ENCODE data around the gene KLHL29.

Gene KLHL29

DNA sequence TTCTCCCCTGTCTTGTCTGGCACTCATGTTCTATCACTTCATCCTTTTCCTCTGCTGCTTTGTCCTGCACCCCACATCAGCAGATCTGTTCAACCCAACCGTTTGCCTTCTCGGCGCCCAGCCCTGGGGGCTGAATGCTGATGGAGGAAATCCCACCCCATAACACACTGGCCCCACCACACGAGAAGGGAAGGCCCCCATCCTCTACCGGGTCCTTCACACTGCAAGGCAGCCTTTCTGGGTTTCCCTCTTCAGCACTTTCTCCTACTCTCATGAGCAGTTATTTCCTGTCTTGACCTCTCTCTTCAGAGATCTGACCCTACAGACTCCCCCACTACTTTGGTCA, 314.6 kb downstream of the KLHL29 start:
- no peak overlapping the region for H3K27ac ChIP-seq (ENCODE audit: low read depth, low read length)
- no peaks in the 10 kb centered on the region for H3K27me3 ChIP-seq (ENCODE audit: control insufficient read depth, insufficient read depth, low read length)
- no peak overlapping the region for H3K4me3 ChIP-seq (ENCODE audit: low read length)
- no peaks in the 10 kb centered on the region for H3K4me1 ChIP-seq (ENCODE audit: control insufficient read depth, insufficient read depth, low read length)
- no peak overlapping the region for H3K9ac ChIP-seq (ENCODE audit: low read length)
- peaks cover 3% of the 10 kb centered on the region for H3K36me3 ChIP-seq (ENCODE audit: control insufficient read depth, insufficient read depth, low read length)

GRCh38 chr2:23700627-23701026, 315.6 kb downstream of the KLHL29 start:
- Histone ChIP-seq H3K27ac (ENCODE audit: low read depth, low read length) (no peak overlapping the region), H3K27me3 (ENCODE audit: control insufficient read depth, insufficient read depth, low read length) (no peaks in the 10 kb centered on the region), H3K4me1 (ENCODE audit: control insufficient read depth, insufficient read depth, low read length) (no peaks in the 10 kb centered on the region), H3K36me3 (ENCODE audit: control insufficient read depth, insufficient read depth, low read length) (peaks cover 3% of the 10 kb centered on the region), H3K9ac (ENCODE audit: low read length) (no peak overlapping the region), H3K4me3 (ENCODE audit: low read length) (no peak overlapping the region)

GRCh38 chr2:23703037-23703582, 318.1 kb downstream of the KLHL29 start:
- Histone ChIP-seq H3K9ac (ENCODE audit: low read length) (no peak overlapping the region), H3K36me3 (ENCODE audit: control insufficient read depth, insufficient read depth, low read length) (peaks cover 3% of the 10 kb centered on the region), H3K27ac (ENCODE audit: low read depth, low read length) (no peak overlapping the region), H3K4me1 (ENCODE audit: control insufficient read depth, insufficient read depth, low read length) (no peaks in the 10 kb centered on the region), H3K4me3 (ENCODE audit: low read length) (no peak overlapping the region), H3K27me3 (ENCODE audit: control insufficient read depth, insufficient read depth, low read length) (no peaks in the 10 kb centered on the region)

DNA sequence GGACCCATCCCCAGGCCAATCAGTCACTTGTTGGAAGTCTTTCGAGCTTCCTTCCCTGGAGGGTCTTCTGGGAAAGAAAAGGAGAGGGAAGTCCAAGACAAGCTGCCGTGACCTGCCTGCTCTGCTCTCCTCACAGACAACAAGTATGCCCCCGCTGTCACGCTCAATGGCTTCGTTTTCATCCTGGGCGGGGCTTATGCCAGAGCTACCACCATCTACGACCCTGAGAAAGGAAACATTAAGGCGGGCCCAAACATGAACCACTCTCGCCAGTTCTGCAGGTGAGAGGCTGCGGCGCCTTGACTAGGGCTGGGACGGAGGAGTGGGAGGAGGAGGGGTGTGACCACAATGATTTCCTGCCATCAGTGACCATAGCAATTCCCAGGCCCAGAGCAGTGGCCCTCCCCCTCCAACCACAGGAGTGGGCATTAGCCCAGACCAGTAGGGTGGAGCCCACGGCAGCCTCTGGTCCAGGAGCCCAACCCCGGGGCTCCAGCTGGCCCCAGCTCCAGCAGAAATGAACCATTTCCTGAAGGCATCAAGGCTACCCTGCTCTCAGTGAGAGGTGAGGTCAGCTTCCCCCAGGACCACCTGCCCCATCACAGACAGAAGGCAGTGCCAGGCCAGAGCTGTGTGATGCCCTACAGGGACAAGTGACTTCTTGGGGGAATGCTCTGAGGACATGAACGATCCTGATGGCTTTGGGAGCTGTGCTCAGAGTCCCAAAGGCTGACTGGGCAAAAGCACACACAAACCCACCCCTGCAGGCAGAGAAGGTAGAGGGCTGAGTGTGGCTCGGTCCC, 318.8 kb downstream of the KLHL29 start:
- Histone ChIP-seq H3K4me3 (ENCODE audit: low read length) (no peak overlapping the region), H3K36me3 (ENCODE audit: control insufficient read depth, insufficient read depth, low read length) (peaks cover 6% of the 10 kb centered on the region), H3K27ac (ENCODE audit: low read depth, low read length) (no peak overlapping the region), H3K27me3 (ENCODE audit: control insufficient read depth, insufficient read depth, low read length) (no peaks in the 10 kb centered on the region), H3K4me1 (ENCODE audit: control insufficient read depth, insufficient read depth, low read length) (no peaks in the 10 kb centered on the region), H3K9ac (ENCODE audit: low read length) (no peak overlapping the region)

- peaks cover 6% of the 10 kb centered on the region for H3K36me3 ChIP-seq (ENCODE audit: control insufficient read depth, insufficient read depth, low read length)
- no peaks in the 10 kb centered on the region for H3K27me3 ChIP-seq (ENCODE audit: control insufficient read depth, insufficient read depth, low read length)
- no peak overlapping the region for H3K27ac ChIP-seq (ENCODE audit: low read depth, low read length)
- no peak overlapping the region for H3K9ac ChIP-seq (ENCODE audit: low read length)
- H3K4me3 ChIP-seq (ENCODE audit: low read length): no peak overlapping the region
- no peaks in the 10 kb centered on the region for H3K4me1 ChIP-seq (ENCODE audit: control insufficient read depth, insufficient read depth, low read length)
Measured at GRCh38 chr2:23705771-23706612, 321.0 kb downstream of the KLHL29 start.

- H3K4me1 ChIP-seq (ENCODE audit: control insufficient read depth, insufficient read depth, low read length): no peaks in the 10 kb centered on the region
- H3K27ac ChIP-seq (ENCODE audit: low read depth, low read length): no peak overlapping the region
- no peak overlapping the region for H3K9ac ChIP-seq (ENCODE audit: low read length)
- peaks cover 6% of the 10 kb centered on the region for H3K36me3 ChIP-seq (ENCODE audit: control insufficient read depth, insufficient read depth, low read length)
- H3K4me3 ChIP-seq (ENCODE audit: low read length): no peak overlapping the region
- no peaks in the 10 kb centered on the region for H3K27me3 ChIP-seq (ENCODE audit: control insufficient read depth, insufficient read depth, low read length)
Measured at GRCh38 chr2:23706613-23707078, 321.7 kb downstream of the KLHL29 start.

- Histone ChIP-seq H3K9ac (ENCODE audit: low read length) (no peak overlapping the region), H3K27ac (ENCODE audit: low read depth, low read length) (no peak overlapping the region), H3K4me3 (ENCODE audit: low read length) (no peak overlapping the region), H3K36me3 (ENCODE audit: control insufficient read depth, insufficient read depth, low read length) (peaks cover 6% of the 10 kb centered on the region), H3K27me3 (ENCODE audit: control insufficient read depth, insufficient read depth, low read length) (no peaks in the 10 kb centered on the region), H3K4me1 (ENCODE audit: control insufficient read depth, insufficient read depth, low read length) (no peaks in the 10 kb centered on the region)
Measured at GRCh38 chr2:23707096-23707495, 322.1 kb downstream of the KLHL29 start.

DNA sequence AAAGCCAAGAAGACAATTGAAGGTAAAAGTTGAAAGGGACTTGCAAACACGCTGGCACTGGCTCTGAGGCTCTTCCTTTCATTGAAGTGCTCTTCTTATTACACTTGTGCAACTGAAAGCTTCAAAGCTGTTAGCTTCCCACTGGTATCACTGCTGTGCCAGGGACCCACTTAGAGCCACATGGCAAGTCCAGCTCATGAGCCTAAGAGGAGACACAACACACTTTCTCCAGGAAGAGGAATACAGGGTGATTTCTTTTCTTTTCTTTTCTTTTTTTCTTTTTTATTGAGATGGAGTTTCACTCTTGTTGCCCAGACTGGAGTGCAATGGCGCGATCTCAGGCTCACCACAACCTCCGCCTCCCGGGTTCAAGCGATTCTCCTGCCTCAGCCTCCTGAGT, 323.8 kb downstream of the KLHL29 start:
- H3K36me3 ChIP-seq (ENCODE audit: control insufficient read depth, insufficient read depth, low read length): peaks cover 3% of the 10 kb centered on the region
- no peaks in the 10 kb centered on the region for H3K27me3 ChIP-seq (ENCODE audit: control insufficient read depth, insufficient read depth, low read length)
- no peak overlapping the region for H3K9ac ChIP-seq (ENCODE audit: low read length)
- no peak overlapping the region for H3K4me3 ChIP-seq (ENCODE audit: low read length)
- H3K27ac ChIP-seq (ENCODE audit: low read depth, low read length): no peak overlapping the region
- no peaks in the 10 kb centered on the region for H3K4me1 ChIP-seq (ENCODE audit: control insufficient read depth, insufficient read depth, low read length)

GRCh38 chr2:23709311-23709710, 324.3 kb downstream of the KLHL29 start:
- Histone ChIP-seq H3K9ac (ENCODE audit: low read length) (no peak overlapping the region), H3K27me3 (ENCODE audit: control insufficient read depth, insufficient read depth, low read length) (no peaks in the 10 kb centered on the region), H3K4me3 (ENCODE audit: low read length) (no peak overlapping the region), H3K36me3 (ENCODE audit: control insufficient read depth, insufficient read depth, low read length) (peaks cover 3% of the 10 kb centered on the region), H3K27ac (ENCODE audit: low read depth, low read length) (no peak overlapping the region), H3K4me1 (ENCODE audit: control insufficient read depth, insufficient read depth, low read length) (no peaks in the 10 kb centered on the region)

DNA sequence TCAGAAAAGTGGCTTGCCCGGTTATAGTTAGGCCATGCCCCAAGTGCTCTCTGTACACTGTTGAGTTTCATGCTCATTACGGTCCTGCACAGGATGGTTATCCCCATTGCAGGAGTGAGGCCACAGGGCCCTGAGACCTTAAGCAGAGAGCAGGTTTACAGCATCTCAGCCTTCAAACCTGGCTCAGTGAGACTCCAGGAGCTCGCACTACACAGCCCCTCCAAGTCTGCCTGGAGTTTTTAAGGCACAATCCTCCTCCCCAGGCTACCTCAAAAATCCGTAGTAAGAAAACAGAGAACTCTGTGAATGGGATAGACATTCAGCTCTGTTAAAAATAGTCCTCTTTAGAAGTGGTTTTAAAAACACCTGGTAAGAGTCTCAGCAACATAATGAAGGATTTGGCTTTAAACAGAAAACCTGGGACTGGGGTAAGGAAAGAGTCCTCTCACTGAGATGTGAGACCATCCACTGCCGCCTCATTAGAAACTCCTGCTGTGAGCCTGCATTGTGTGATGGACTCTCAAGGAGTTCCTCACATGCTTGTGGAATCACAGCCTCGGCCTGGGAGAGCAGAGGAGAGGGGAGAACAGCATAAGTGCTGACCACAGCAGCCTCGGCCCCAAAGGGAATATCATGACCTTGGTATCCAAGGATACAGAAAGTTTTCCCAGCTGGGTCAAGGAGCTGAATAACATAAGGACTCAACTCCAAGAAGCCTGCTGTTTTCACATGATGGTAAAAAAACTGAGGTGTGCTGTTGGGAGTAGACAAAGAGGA, 327.2 kb downstream of the KLHL29 start:
- Histone ChIP-seq H3K4me3 (ENCODE audit: low read length) (no peak overlapping the region), H3K9ac (ENCODE audit: low read length) (no peak overlapping the region), H3K4me1 (ENCODE audit: control insufficient read depth, insufficient read depth, low read length) (no peaks in the 10 kb centered on the region), H3K36me3 (ENCODE audit: control insufficient read depth, insufficient read depth, low read length) (peaks cover 3% of the 10 kb centered on the region), H3K27me3 (ENCODE audit: control insufficient read depth, insufficient read depth, low read length) (no peaks in the 10 kb centered on the region), H3K27ac (ENCODE audit: low read depth, low read length) (no peak overlapping the region)

- Histone ChIP-seq H3K4me1 (ENCODE audit: control insufficient read depth, insufficient read depth, low read length) (no peaks in the 10 kb centered on the region), H3K27me3 (ENCODE audit: control insufficient read depth, insufficient read depth, low read length) (no peaks in the 10 kb centered on the region), H3K36me3 (ENCODE audit: control insufficient read depth, insufficient read depth, low read length) (peaks cover 3% of the 10 kb centered on the region), H3K4me3 (ENCODE audit: low read length) (no peak overlapping the region), H3K27ac (ENCODE audit: low read depth, low read length) (no peak overlapping the region), H3K9ac (ENCODE audit: low read length) (no peak overlapping the region)
Measured at GRCh38 chr2:23712756-23713151, 327.8 kb downstream of the KLHL29 start.

DNA sequence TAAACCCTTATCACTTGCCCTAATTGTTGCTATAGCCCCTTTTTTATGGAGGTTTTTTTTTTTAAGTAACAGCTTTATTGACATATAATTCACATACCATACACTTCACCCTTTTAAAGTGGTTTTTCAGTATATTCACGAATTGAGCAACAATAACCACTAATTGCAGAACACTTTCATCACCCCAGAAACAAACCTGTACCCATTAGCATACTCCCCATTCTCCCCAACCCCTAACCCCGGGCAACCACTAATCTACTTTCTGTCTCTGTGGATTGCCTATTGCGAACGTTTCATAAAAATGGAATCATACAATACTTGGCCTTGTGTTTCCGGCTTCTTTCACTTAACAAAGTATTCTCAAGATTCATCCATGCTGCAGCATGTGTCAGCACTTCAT, 328.4 kb downstream of the KLHL29 start:
- peaks cover 3% of the 10 kb centered on the region for H3K36me3 ChIP-seq (ENCODE audit: control insufficient read depth, insufficient read depth, low read length)
- no peaks in the 10 kb centered on the region for H3K4me1 ChIP-seq (ENCODE audit: control insufficient read depth, insufficient read depth, low read length)
- H3K27me3 ChIP-seq (ENCODE audit: control insufficient read depth, insufficient read depth, low read length): no peaks in the 10 kb centered on the region
- H3K4me3 ChIP-seq (ENCODE audit: low read length): no peak overlapping the region
- H3K9ac ChIP-seq (ENCODE audit: low read length): no peak overlapping the region
- H3K27ac ChIP-seq (ENCODE audit: low read depth, low read length): no peak overlapping the region
